ENCODE results near the gene SBNO1.
"Not testable (repeated sequence)": the region's sequence is repeated elsewhere in the genome, so short reads cannot be mapped to it uniquely, and the experiment has no call there.

The SBNO1 gene

DNA sequence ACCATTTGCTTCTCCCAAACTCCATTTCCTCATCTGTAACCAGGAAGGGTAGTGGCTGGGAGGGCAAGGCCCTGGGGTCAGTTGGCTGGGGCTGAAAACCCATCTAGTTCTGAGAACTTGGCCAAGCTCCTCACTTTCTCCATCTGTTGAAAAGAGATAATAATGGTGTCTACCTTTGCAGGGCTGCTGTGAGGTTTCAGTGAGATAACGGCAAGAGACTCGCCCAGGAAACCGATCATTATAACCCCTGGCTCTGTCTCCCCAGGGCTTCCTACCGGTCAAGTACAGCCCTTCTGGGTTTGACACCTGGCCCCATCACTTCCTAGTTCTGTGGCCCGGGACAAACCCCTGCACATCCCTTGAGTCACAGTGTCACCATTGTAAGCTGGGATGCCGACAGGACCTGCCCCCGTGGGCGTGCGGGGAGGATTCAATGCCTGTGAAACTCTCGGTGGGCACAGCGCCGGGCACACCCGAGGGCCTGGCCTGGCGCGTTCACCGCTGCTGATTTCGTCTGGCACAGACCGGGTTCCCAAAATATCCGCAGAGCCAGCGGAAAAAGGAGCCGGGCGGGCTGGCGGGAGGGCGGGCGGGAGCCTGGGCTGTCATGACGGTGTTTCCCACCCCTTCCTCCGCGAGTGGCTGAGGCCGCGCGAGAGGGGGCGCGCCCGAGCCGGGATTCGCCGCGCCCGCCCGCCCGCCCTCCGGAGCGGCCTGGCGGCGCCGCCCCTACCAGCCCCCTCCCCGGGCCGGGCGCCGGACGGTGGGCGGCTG is 23.7 kb upstream of the SBNO1 start:
- peak; percentile 75 for DNase-seq

DNA sequence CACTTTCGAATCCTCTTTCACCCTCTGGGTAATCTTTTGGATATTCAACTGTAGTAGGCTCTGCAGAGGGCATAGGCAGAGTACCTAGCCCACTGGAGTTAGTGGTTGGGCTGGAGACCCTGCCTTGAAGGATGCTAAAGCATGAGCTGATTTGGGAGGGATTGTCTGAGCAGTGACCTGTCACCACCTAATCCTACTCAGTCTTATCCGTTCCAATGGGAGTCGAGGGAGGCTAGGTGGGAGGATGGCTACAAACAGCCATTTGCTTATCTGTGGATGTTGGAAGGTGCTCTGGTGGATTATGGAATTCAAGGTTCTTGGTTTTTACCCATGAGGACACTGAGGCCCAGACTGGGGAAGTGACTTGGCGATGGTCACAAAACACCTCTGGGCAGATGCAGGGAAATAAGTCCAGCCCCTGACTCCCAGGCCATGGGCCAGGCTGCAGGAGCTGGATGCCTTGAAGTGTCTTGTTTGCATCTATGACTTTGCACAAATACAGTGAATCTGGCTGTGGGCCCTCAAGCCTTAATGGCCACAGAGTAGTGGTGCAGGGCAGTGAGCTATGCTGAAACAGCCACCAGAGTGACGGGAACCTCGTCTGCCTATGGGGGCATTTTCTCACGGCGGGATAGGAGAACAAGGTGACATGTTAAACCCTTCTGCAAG is 23.0 kb upstream of the SBNO1 start:
- no peak for DNase-seq

- not testable (repeated sequence) for DNase-seq
Measured at GRCh38 chr12:123385536-123385935, 20.9 kb upstream of the SBNO1 start.

GRCh38 chr12:123384994-123385376 is 20.3 kb upstream of the SBNO1 start:
- DNase-seq, result no peak

DNA sequence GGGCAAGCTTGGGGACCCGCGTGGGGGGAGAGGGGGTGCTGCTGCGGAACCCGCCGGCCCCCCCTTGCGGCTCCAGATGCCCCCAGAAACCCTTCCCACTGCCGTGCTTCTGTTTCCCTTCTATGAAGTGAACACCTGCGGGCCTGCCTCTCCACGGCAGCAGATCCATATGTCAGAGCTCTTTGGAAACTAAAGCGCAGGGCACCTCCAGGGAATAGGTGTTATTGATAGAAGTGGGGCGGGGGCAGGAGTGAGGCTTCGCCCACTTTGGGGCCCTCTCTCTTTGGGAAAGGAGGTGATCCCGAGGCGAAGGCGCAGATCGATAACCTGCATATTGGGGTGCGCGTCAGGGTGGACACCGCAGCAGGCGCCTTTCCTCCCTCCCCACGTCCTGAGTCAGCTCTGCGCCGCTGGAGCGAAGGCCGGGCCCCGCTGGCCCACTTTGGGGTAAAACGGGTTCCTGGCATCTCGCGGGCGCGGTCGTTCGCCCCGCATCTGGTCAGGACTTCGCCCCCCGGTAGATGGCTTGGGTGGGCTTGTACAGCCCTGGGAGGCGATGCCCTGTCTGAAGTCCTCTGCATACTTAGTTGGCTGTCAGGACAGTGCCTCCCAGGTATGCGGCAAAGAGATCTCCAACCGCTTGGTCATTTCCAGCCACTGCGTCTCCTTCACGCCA is 19.8 kb upstream of the SBNO1 start:
- peak; percentile 23 for DNase-seq

- no peak for DNase-seq
Measured at GRCh38 chr12:123382684-123383083, 18.0 kb upstream of the SBNO1 start.

DNA sequence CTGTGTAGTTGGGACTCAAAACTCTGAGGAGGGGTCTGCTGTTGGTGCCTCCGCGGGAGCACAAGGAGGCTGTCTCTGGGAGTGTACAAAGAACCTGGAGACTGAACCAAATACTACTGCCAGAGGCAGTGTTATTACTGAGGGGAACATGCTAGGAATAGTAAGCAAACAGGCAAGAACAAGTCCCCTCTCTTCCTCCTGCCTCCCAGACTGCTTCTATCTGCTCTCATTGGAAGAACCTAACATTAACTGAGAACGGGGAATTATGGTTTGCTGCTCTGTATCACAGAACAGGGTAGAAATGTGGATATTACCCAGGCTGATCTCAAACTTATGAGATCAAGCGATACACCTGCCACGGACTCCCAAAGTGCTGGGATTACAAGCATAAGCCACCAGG is 14.7 kb upstream of the SBNO1 start:
- DNase-seq, result no peak

DNA sequence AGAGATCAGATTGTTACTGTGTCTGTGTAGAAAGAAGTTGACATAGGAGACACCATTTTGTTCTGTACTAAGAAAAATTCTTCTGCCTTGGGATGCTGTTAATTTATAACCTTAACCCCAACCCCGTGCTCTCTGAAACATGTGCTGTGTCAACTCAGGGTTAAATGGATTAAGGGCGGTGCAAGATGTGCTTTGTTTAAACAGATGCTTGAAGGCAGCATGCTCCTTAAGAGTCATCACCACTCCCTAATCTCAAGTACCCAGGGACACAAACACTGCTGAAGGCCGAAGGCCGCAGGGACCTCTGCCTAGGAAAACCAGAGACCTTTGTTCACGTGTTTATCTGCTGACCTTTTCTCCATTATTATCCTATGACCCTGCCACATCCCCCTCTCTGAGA is 7.8 kb upstream of the SBNO1 start:
- DNase-seq, result not testable (repeated sequence)

GRCh38 chr12:123371667-123372368 is 7.2 kb upstream of the SBNO1 start:
- DNase-seq, result not testable (repeated sequence)

DNA sequence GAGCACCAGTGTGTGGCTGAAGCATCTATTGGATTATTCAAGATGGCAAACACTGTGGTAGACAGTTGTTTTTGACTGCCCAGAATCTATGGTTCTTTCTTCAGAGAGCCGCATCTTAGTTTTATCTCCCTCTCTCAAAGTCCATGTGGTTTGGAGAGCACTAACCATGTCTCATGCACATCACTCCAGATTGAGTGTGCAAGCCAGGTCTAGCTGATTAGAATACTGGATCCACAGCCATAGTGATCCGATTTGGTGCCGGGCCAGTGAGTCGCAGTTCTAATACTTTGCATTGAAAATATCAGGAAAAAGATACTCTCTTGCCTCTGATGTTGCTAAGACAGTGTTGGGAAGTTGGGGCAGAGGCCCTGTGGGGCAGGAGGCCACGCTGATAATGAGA is 4.6 kb upstream of the SBNO1 start:
- no peak for DNase-seq

DNA sequence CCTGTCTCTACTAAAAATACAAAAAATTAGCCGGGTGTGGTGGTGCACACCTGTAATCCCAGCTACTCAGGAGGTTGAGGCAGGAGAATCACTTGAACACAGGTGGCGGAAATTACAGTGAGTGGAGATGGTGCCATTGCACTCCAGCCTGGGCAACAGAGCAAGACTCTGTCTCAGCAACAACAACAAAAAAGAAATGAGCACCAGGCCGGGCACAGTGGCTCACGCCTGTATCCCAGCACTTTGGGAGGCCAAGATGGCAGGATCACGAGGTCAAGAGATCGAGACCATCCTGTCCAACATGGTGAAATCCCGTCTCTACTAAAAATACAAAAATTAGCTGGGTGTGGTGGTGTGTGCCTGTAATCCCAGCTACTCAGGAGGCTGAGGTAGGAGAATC is 3.8 kb upstream of the SBNO1 start:
- not testable (repeated sequence) for DNase-seq

DNA sequence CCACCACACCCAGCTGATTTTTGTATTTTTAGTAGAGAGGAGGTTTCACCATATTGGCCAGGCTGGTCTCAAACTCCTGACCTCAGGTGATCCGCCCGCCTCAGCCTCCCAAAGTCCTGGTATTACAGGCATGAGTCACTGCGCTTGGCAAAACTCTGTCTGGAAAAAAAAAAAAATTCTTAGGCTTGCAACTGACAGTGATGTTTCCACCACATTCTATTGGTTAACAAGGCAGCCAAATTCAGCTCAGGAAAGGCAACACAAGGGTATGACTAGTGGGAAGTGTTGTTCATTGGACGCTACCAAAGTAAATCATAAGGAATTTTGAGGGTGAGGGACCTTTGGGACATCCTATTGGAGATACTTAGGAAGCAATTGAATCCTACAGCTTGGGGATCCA is 2.9 kb upstream of the SBNO1 start:
- no peak for DNase-seq

- peak; percentile 99 for DNase-seq
Measured at GRCh38 chr12:123365025-123365917, 624 bp upstream of the SBNO1 start.

DNA sequence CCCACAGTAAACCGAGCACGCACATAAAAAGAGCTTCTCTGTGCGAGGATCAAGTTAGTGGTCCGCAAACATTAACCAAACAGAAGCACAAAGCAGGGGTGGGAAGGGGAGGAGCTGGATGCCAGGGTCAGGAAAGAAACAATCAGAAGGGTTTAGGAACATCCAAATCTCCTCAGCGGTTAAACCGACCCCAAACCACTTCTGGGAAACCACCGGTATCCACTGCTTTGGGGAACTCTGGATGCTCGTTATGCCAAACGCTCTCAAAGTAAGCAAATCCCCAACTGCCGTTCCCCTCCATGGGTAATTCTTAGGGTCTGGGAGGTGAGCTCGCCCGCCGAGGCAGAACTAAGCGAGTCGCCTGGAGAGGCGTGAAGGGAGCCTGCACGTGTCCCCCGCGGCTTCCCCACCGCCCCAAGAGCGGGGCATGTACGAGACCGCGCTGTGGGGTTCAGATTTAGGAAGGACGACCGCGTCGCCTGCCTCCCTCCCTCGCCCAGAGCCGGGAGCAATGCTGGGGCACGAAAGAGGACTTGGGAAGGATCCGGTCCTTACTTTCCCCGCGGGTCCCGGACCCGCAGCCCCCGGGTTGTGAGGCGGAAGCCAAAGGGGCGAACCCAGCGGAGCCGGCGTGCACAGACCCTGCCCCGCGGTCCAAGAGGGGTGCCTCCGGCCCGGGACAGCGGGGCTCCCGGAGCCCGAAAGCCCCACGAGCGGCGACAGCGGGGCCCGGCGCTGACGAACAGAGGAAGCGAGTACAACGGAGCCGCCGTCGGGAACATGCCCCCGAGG is 711 bp downstream of the SBNO1 start:
- DNase-seq, result peak; percentile 10

DNA sequence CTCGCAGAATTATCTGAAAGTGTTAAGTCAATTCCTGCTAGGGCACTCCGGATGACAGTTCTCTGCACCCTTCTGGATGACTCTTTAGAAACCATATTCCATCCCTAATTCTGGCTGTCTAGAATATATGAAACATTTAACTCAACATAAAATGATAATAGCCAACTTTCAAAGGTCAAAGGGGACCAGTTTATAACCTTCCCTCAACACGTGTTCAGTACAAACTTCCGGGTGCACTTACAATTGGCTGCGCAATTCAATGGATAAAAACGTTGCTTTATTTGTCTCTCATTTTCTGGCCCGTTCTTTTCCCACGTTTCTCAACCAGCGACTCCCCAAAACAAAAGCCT is 1.3 kb downstream of the SBNO1 start:
- peak; percentile 31 for DNase-seq

DNA sequence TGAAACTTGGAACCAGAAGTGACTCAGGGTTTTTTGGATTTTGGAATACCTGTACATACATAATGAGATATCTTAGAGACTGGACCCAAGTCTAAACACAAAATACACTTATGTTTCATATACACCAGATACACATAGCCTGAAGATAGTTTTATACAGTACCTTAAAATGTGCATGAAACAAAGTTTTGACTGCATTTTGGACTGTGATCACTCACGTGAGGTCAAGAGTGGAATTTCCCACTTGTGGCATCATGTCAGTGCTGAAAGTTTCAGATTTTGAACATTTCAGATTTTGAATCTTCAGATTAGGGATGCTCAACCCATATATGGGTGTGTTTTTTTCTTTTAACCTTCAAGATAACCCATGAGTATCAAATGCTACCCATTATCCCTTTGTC is 6.6 kb downstream of the SBNO1 start:
- DNase-seq, result no peak

DNA sequence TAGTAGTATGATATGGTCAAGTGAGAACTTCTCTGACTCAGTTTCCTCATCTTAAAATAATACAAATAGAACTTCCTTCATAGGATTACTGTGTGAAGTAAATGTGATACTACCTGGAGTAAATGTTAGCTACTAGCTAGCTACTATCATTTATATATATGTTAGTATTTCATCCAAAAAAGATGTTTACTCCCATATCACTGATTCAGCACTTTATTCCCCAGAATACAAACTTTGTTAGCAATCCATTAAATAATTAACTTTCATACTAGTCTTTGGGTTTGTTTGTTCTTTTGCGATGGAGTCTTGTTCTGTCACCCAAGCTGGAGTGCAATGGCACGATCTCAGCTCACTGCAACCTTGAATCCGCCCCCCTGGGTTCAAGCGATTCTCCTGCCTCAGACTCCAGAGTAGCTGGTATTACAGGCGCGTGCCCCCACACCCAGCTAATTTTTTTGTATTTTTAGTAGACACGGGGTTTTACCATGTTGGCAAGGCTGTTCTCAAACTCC is 8.4 kb downstream of the SBNO1 start:
- no peak for DNase-seq

- DNase-seq, result no peak
Measured at GRCh38 chr12:123354600-123354999, 10.0 kb downstream of the SBNO1 start.

DNA sequence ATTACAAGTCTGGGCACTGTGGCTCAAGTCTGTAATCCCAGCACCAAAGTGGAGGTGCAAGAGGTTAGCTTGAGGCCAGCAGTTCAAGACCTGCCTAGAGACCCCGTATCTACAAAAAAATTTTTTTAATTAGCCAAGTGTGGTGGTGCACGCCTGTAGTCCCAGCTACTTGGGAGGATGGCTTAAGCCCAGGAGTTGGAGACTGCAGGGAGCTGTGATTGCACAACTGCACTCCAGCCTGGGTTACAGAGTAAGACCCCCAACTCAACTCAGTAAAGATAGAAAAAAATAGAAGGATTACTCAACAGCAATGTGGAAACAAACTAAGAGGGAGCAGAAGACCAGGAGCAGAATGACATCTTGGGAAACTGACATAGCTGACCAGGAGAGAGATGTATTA is 13.3 kb downstream of the SBNO1 start:
- DNase-seq, result no peak

DNA sequence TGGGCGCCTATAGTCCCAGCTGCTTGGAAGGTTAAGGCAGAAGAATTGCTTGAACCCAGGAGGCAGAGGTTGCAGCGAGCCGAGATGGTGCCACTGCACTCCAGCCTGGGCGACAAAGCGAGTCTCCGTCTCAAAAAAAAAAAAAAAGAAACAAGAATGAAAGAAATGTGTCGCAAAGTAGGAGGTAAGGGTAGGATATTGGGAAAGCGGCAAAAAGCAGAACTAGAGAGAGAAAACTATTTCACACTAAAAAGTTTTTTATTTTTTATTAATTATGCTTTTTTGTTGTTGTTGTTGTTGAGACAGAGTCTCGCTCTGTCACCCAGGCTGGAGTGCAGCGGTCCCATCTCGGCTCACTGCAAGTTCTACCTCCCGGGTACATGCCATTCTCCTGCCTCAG is 17.7 kb downstream of the SBNO1 start:
- DNase-seq, result no peak

DNA sequence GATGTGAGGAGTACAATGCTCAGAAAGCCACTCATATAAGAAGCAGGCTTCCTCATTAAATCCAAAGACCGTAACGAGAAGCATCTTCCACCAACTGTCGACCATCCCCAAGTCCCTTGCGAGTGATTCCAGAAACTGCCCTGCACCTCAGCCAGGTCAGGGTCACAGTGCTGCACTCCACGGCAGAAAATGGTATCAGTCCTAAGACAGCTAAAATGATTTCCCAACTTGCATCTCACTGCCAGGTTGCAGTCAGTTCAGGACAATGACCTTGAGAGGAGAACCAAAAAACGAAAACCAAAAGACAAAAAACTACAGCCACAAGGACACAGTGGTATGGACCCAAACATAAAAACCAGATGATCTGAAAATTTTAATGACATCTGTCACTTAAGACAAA is 20.6 kb downstream of the SBNO1 start:
- no peak for DNase-seq

All from activated CD4-positive, alpha-beta T cell treated with anti-CD3 and anti-CD28 coated beads, Interleukin-2, amount 50 U/mL, for 16 hours (primary cell).